Gastroesophageal sphincter (tissue), 3 donors: ENCODE measurements around the gene PLCB1.

Experiments
- EP300 ChIP-seq: sonication (generic); formaldehyde crosslinking; IDR thresholded peaks from one replicate; pipeline ENCODE4 v1.6.1; 2017; ENCODE audit warnings: antibody characterized with exemption, mild to moderate bottlenecking
- POLR2A ChIP-seq, 2 donors: fragments of 450-650 bp; IDR thresholded peaks; one replicate each; pipeline ENCODE4 v1.6.1; 2017; ENCODE audit warnings: antibody characterized with exemption in 2 of 2, mild to moderate bottlenecking in 2 of 2, moderate library complexity in 1 of 2
- POLR2AphosphoS5 ChIP-seq: sonication (generic); formaldehyde crosslinking; IDR thresholded peaks from one replicate; pipeline ENCODE4 v1.6.1; 2017; ENCODE audit warnings: antibody characterized with exemption
- TF ChIP-seq, protein P1 (sequence below), 4 experiments: fragments of 200-600 bp in 2 of 4; fragments of 450-650 bp in 2 of 4; sonication (generic) in 1 of 4; IDR thresholded peaks; one replicate each; pipeline ENCODE4 v1.5.1; 2017 to 2019; ENCODE audit warnings: antibody characterized with exemption in 4 of 4, mild to moderate bottlenecking in 2 of 4, moderate library complexity in 2 of 4

- TF ChIP-seq, protein P1, sequence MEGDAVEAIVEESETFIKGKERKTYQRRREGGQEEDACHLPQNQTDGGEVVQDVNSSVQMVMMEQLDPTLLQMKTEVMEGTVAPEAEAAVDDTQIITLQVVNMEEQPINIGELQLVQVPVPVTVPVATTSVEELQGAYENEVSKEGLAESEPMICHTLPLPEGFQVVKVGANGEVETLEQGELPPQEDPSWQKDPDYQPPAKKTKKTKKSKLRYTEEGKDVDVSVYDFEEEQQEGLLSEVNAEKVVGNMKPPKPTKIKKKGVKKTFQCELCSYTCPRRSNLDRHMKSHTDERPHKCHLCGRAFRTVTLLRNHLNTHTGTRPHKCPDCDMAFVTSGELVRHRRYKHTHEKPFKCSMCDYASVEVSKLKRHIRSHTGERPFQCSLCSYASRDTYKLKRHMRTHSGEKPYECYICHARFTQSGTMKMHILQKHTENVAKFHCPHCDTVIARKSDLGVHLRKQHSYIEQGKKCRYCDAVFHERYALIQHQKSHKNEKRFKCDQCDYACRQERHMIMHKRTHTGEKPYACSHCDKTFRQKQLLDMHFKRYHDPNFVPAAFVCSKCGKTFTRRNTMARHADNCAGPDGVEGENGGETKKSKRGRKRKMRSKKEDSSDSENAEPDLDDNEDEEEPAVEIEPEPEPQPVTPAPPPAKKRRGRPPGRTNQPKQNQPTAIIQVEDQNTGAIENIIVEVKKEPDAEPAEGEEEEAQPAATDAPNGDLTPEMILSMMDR (IDR thresholded peaks at IDR 0.05) = no peak
- TF ChIP-seq POLR2A (IDR thresholded peaks at IDR 0.05) (no peak), EP300 (no peak), POLR2AphosphoS5 (no peak)
Measured at GRCh38 chr20:8510808-8511207, 378.7 kb downstream of the PLCB1 start.
